K562 (cell line): Measurements from ENCODE around the gene NRCAM. TPM values are rescaled to one million over a fixed set of nuclear protein-coding genes. Genes with fewer than 3 reads are reported as not detected.

Source experiments
- ATAC-seq: fragments of 200-7000 bp; cut with Tn5 transposase; 3 replicates; pipeline ENCODE4 v1.9.1; 2020; ENCODE audit warnings: moderate library complexity
- BruUV-seq: library from RNA; stranded (reverse); fragments of 400-500 nt; replicated peaks from 2 replicates; lab custom pipeline; 2021; lab: Mats Ljungman, UMichigan
- CTCF ChIA-PET: fragments of 300-600 bp; formaldehyde crosslinking; extraction: SDS; loops from one replicate; lab custom pipeline; 2021; ENCODE audit warnings: low intra/inter-chr PET ratio; lab: Yijun Ruan, JAX
- POLR2A ChIA-PET: fragments of 300-600, 350-650 bp; sonication (Branson Sonifier 250); formaldehyde crosslinking; extraction: SDS; loops from one replicate; lab custom pipeline; 2021; ENCODE audit warnings: antibody characterized with exemption, inconsistent platforms; lab: Yijun Ruan, JAX
- DNase-seq, 4 experiments: peaks; one replicate each; pipeline versions ENCODE4 v3.0.0 to v3.0.0-alpha.2; 2011 to 2018; ENCODE audit warnings: low spot score in 3 of 4, mixed read lengths in 3 of 4; ENCODE audit errors: extremely low read depth in 1 of 4
- FAIRE-seq: peaks from 2 replicates; lab custom pipeline; 2011; peaks lifted over from hg19 to GRCh38; lab: Jason Lieb, UNC
- H2AFZ ChIP-seq: 2 replicates; pipeline ENCODE4 v1.6.0; 2011; ENCODE audit warnings: low read depth, low read length, control low read depth, inconsistent platforms
- H3K27ac ChIP-seq: fragments of 200-600 bp; 3 replicates; pipeline ENCODE4 v1.8.0; 2011; ENCODE audit warnings: low read depth, mild to moderate bottlenecking, control low read depth, inconsistent platforms, low read length, moderate library complexity, mixed read lengths; ENCODE audit errors: extremely low read depth
- H3K27me3 ChIP-seq, 2 experiments: fragments of 300-600 bp in 1 of 2; 2 replicates in 1 of 2; 3 replicates in 1 of 2; pipeline versions ENCODE4 v1.6.0 to v1.8.0; 2011; ENCODE audit warnings: inconsistent platforms in 2 of 2, low read length in 2 of 2, mild to moderate bottlenecking in 1 of 2, mixed read lengths in 1 of 2, moderate library complexity in 1 of 2; ENCODE audit not compliant: control insufficient read depth in 2 of 2, insufficient read depth in 2 of 2
- H3K36me3 ChIP-seq: fragments of 300-600 bp; 3 replicates; pipeline ENCODE4 v1.8.0; 2011; ENCODE audit warnings: mild to moderate bottlenecking, low read length, inconsistent platforms; ENCODE audit not compliant: control insufficient read depth, insufficient read depth
- H3K4me1 ChIP-seq, 2 experiments: fragments of 200-600 bp in 1 of 2; replicated peaks in 1 of 2; 2 replicates in 1 of 2; 3 replicates in 1 of 2; pipeline versions ENCODE4 v1.5.1 to v1.8.0; 2011; ENCODE audit warnings: inconsistent platforms in 2 of 2, low read length in 2 of 2, mild to moderate bottlenecking in 1 of 2, mixed read lengths in 1 of 2, moderate library complexity in 1 of 2; ENCODE audit not compliant: control insufficient read depth in 2 of 2, insufficient read depth in 2 of 2
- H3K4me2 ChIP-seq: 2 replicates; pipeline ENCODE4 v1.6.1; 2011; ENCODE audit warnings: low read length, control low read depth, inconsistent platforms, mixed read lengths; ENCODE audit not compliant: insufficient read depth
- H3K4me3 ChIP-seq: fragments of 200-600 bp; sonication (generic), shearing (Covaris generic); 2 replicates; pipeline ENCODE4 v1.5.1; 2016; ENCODE audit warnings: control low read depth, inconsistent platforms
- H3K79me2 ChIP-seq: fragments of 200-600 bp; 3 replicates; pipeline ENCODE4 v1.8.0; 2011; ENCODE audit warnings: low read length, inconsistent platforms; ENCODE audit not compliant: control insufficient read depth, insufficient read depth
- H3K9ac ChIP-seq, 2 experiments: 2 replicates each; pipeline versions ENCODE4 v1.6.0 to v1.6.1; 2011; ENCODE audit warnings: low read depth in 2 of 2, low read length in 2 of 2, control low read depth in 1 of 2, inconsistent platforms in 1 of 2, mild to moderate bottlenecking in 1 of 2, mixed read lengths in 1 of 2; ENCODE audit not compliant: insufficient read depth in 1 of 2
- H3K9me1 ChIP-seq: one replicate; pipeline ENCODE4 v1.6.0; 2011; ENCODE audit warnings: inconsistent platforms, mild to moderate bottlenecking, low read length, moderate library complexity; ENCODE audit not compliant: control insufficient read depth, insufficient read depth
- H3K9me3 ChIP-seq: replicated peaks from 2 replicates; pipeline ENCODE4 v1.5.1; 2011; ENCODE audit warnings: low read depth, low read length, inconsistent platforms; ENCODE audit not compliant: control insufficient read depth, insufficient read depth
- H4K20me1 ChIP-seq: replicated peaks from 2 replicates; pipeline ENCODE4 v1.6.1; 2011; ENCODE audit warnings: low read length, inconsistent platforms, mixed read lengths; ENCODE audit not compliant: control insufficient read depth, insufficient read depth
- DIDO1 ChIP-seq: fragments of 450-650 bp; IDR thresholded peaks from 2 replicates; pipeline ENCODE4 v1.6.1; 2016; ENCODE audit warnings: low read depth, missing biosample characterization, missing genetic modification characterization
- POLR2AphosphoS5 ChIP-seq: IDR thresholded peaks from 2 replicates; pipeline ENCODE4 v1.6.1; 2011; ENCODE audit warnings: mild to moderate bottlenecking, low read depth, low read length, moderate library complexity; ENCODE audit not compliant: control insufficient read depth, insufficient read depth
- ZNF551 ChIP-seq: fragments of 250-450 bp; sonication (Bioruptor Pico); IDR thresholded peaks from 2 replicates; pipeline ENCODE4 v1.5.0; 2021; ENCODE audit warnings: mild to moderate bottlenecking, moderate library complexity
- WGBS: fragments of 100-300 bp; shearing (Covaris generic); methylation state at CpG from one replicate; pipeline ENCODE4 v1.1.6; 2016; ENCODE audit warnings: low coverage, mixed read lengths; ENCODE audit not compliant: insufficient coverage; ENCODE audit errors: missing lambda C conversion rate; 5-methylcytosine and 5-hydroxymethylcytosine counted together
- in situ Hi-C: fragments of 300-500 bp; cut with MboI; formaldehyde crosslinking; loops from 4 replicates; pipeline ENCODE4 v1.15.0; 2018; ENCODE audit warnings: inconsistent platforms, mixed read lengths
- intact Hi-C: fragments of 100-400 bp; cut with micrococcal nuclease; formaldehyde crosslinking; loops from 2 replicates; pipeline ENCODE4 v1.14.2; 2022
- polyA plus RNA-seq, 8 experiments: library from polyadenylated mRNA; depleted of rRNA in 4 of 8; stranded (reverse) in 5 of 8; unstranded in 3 of 8; fragments of >200 nt; fragmentation: Nextera tagmentation in 2 of 8; fragmentation: Illumina TruSeq in 1 of 8; extraction: Ambion mirVana in 2 of 8; extraction: Trizol in 1 of 8; gene quantifications; 2 replicates each; pipeline versions ENCODE4 v1.2.1 to v1.2.3, GENCODE V29; 2011 to 2014; ENCODE audit warnings: inconsistent platforms in 1 of 8, missing spikeins in 1 of 8
- total RNA-seq, 7 experiments: library from RNA; depleted of rRNA in 6 of 7; stranded (reverse); fragments of >200 nt in 6 of 7; fragmentation: Illumina TruSeq in 2 of 7; extraction: Trizol in 2 of 7; gene quantifications; 2 replicates each; pipeline versions ENCODE4 v1.2.1 to v1.2.3, GENCODE V29; 2011 to 2021; ENCODE audit warnings: low replicate concordance in 1 of 7
- TF ChIP-seq, protein P1 (sequence below): fragments of 450-650 bp; formaldehyde crosslinking; IDR thresholded peaks from 2 replicates; pipeline ENCODE4 v1.4.0; 2020; ENCODE audit warnings: mild to moderate bottlenecking, mixed read lengths
- TF ChIP-seq, protein P2 (sequence below): fragments of 450-650 bp; formaldehyde crosslinking; conservative IDR thresholded peaks from 2 replicates; pipeline ENCODE4 v1.4.0; 2022; ENCODE audit warnings: mild to moderate bottlenecking, missing genetic modification characterization

NRCAM gene
- total and polyA plus RNA-seq, 9 of the 15 experiments (the other 6 are each of a cell fraction or from before 2014, with no cell fraction given) = 0.03 to 0.54 (median 0.12) TPM; not detected in 1

DNA sequence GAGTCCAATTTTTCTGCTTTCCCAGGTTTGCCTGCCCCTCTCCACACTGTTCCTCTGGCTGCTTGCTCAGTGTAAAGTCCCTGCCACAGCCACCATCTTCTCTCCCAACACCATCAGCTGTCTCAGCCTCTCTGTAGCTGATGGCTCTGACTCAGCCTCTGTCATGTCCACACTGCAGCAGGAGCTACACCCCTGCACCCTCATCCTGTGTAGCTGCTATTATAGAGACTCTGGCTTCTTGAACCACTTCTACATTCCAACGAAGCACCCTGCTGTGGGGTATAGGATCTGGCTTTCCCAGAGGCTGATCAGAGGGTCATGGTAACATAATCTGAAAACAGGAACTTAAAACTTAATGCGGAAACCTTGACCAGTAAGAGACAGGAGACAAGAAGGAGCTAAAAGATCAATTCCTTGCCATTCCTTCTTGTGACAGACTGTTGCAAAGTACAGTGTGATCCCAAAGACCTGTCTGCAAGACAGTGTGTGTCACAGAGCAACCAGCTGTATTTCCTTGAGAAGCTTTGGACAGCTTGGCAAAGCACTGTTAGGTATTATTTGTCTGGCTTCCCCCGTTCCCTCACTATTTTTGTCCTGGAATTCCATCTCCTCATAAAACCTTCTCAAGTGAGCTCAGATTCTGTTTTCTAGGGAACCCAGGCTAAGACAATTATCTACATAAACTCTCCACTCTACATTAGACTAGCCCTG lies 42.3 kb downstream of the NRCAM start:
- intact Hi-C loops (no loop called here), in situ Hi-C loops (no loop called here)
- Histone ChIP-seq H3K9me1 (no peaks in the 10 kb centered on the region), H3K9ac (no peak overlapping the region), H3K36me3 (no peaks in the 10 kb centered on the region), H3K79me2 (no peaks in the 10 kb centered on the region), H3K4me1 (peaks cover 0 to 6% of the 10 kb centered on the region in 2 experiments; a peak in 2 of 5 replicates), H4K20me1 (no peaks in the 10 kb centered on the region), H3K9me3 (no peaks in the 10 kb centered on the region), H3K4me2 (no peak overlapping the region), H3K4me3 (no peak overlapping the region), H3K27ac (no peak overlapping the region), H3K27me3 (peaks cover 13 to 27% of the 10 kb centered on the region in 2 experiments), H2AFZ (no peak overlapping the region)
- peak; percentile 20; the same call in 2 of the 3 replicates for ATAC-seq
- WGBS = 5% methylated on average over 3 of the region's 3 CpGs
- CTCF ChIA-PET = no interaction called here
- BruUV-seq = no TSS peak
- POLR2A ChIA-PET = interaction anchor here (0.6 to 1.2 kb wide), 3 partner anchors 8 to 12 kb away, joined by 4 to 6 read pairs (median 5); no protein-coding TSS in a partner anchor
- TF ChIP-seq DIDO1 (no peak), ZNF551 (CRISPR knock-in tag) (no peak), POLR2AphosphoS5 (no peak)
- TF ChIP-seq, protein P1, sequence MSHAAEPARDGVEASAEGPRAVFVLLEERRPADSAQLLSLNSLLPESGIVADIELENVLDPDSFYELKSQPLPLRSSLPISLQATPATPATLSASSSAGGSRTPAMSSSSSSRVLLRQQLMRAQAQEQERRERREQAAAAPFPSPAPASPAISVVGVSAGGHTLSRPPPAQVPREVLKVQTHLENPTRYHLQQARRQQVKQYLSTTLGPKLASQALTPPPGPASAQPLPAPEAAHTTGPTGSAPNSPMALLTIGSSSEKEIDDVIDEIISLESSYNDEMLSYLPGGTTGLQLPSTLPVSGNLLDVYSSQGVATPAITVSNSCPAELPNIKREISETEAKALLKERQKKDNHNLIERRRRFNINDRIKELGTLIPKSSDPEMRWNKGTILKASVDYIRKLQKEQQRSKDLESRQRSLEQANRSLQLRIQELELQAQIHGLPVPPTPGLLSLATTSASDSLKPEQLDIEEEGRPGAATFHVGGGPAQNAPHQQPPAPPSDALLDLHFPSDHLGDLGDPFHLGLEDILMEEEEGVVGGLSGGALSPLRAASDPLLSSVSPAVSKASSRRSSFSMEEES (CRISPR knock-in tag) = no peak
- TF ChIP-seq, protein P2, sequence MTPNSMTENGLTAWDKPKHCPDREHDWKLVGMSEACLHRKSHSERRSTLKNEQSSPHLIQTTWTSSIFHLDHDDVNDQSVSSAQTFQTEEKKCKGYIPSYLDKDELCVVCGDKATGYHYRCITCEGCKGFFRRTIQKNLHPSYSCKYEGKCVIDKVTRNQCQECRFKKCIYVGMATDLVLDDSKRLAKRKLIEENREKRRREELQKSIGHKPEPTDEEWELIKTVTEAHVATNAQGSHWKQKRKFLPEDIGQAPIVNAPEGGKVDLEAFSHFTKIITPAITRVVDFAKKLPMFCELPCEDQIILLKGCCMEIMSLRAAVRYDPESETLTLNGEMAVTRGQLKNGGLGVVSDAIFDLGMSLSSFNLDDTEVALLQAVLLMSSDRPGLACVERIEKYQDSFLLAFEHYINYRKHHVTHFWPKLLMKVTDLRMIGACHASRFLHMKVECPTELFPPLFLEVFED (CRISPR knock-in tag) = no peak
- DNase-seq = no peak
- FAIRE-seq = no peak
